Body of pancreas (tissue), 4 donors: Measurements from ENCODE around the gene PSMD3. TPM values are rescaled to one million over a fixed set of nuclear protein-coding genes. Genes with fewer than 3 reads are reported as not detected.

Source experiments
- ATAC-seq: fragments of 150-250 bp; one replicate; pipeline ENCODE4 v1.9.1; 2016
- DNase-seq, 4 donors: peaks; one replicate each; pipeline ENCODE4 v3.0.0-alpha.2; 2019
- H3K27ac ChIP-seq, 4 donors: fragments of 200-600 bp; sonication (generic); 1 replicate in 3 of 4; 2 replicates in 1 of 4; pipeline versions ENCODE4 v1.5.1 to v1.6.1; 2016 to 2019; ENCODE audit warnings: mild to moderate bottlenecking in 1 of 4, mixed read lengths in 1 of 4, moderate library complexity in 1 of 4
- H3K27me3 ChIP-seq, 2 donors: fragments of 200-600 bp; sonication (generic); one replicate each; pipeline ENCODE4 v1.6.0; 2016; ENCODE audit warnings: mild to moderate bottlenecking in 1 of 2
- H3K36me3 ChIP-seq, 2 donors: fragments of 200-600 bp; sonication (generic); replicated peaks in 1 of 2; 2 replicates each; pipeline ENCODE4 v1.5.1; 2016; ENCODE audit warnings: low read depth in 2 of 2; ENCODE audit not compliant: insufficient read depth in 1 of 2
- H3K4me1 ChIP-seq: fragments of 200-600 bp; sonication (generic); one replicate; pipeline ENCODE4 v1.6.0; 2016
- H3K4me3 ChIP-seq, 2 donors: fragments of 200-600 bp; sonication (generic); 1 replicate in 1 of 2; 2 replicates in 1 of 2; pipeline ENCODE4 v1.5.1; 2016 to 2019
- H3K9me3 ChIP-seq, 3 donors: fragments of 200-600 bp; sonication (generic); 1 replicate in 2 of 3; 2 replicates in 1 of 3; pipeline ENCODE4 v1.5.1; 2016
- CTCF ChIP-seq, 7 experiments: fragments of 450-650 bp in 4 of 7; fragments of 200-600 bp in 3 of 7; sonication (generic) in 3 of 7; IDR thresholded peaks; one replicate each; pipeline ENCODE4 v1.5.1; 2016 to 2019; ENCODE audit warnings: antibody characterized with exemption in 7 of 7
- POLR2A ChIP-seq, 3 donors: fragments of 450-650 bp; IDR thresholded peaks; one replicate each; pipeline ENCODE4 v1.6.1; 2016; ENCODE audit warnings: antibody characterized with exemption in 3 of 3, mild to moderate bottlenecking in 2 of 3
- WGBS, 2 donors: methylation state at CpG; one replicate each; pipeline ENCODE4 v1.1.5; 2017; 5-methylcytosine and 5-hydroxymethylcytosine counted together
- intact Hi-C: fragments of 100-400 bp; cut with DNase I; formaldehyde crosslinking; loops from one replicate; pipeline ENCODE4 v1.15.1; 2023
- total RNA-seq, 2 donors: library from RNA; depleted of rRNA; stranded (reverse); fragments of >200 nt; gene quantifications; one replicate each; pipeline ENCODE4 v1.1.0, GENCODE V29; 2016

PSMD3 gene
- total RNA-seq, 2 donors from 2014 or later: 39.6 to 40.2 TPM

GRCh38 chr17:40024901-40025300, 44.3 kb downstream of the PSMD3 start:
- DNase-seq: no peak
- H3K4me3 ChIP-seq: no peak overlapping the region
- no peak for TF ChIP-seq POLR2A (IDR thresholded peaks at IDR 0.05)
- no peak for TF ChIP-seq CTCF (IDR thresholded peaks at IDR 0.05)
- H3K36me3 ChIP-seq: peaks cover 0 to 28% of the 10 kb centered on the region in 2 donors
- H3K27ac ChIP-seq: no peak overlapping the region
- H3K4me1 ChIP-seq: peaks cover 27% of the 10 kb centered on the region
- no peak for ATAC-seq
- H3K27me3 ChIP-seq: no peaks in the 10 kb centered on the region
- intact Hi-C loops: no loop called here
- 96 to 100% methylated on average over 5 to 8 of the region's 8 CpGs for WGBS, 2 donors
- H3K9me3 ChIP-seq: no peaks in the 10 kb centered on the region

GRCh38 chr17:40025559-40025958, 45.0 kb downstream of the PSMD3 start:
- no peak for ATAC-seq
- DNase-seq: no peak
- intact Hi-C loops: no loop called here
- peaks cover 33% of the 10 kb centered on the region for H3K4me1 ChIP-seq
- WGBS, 2 donors: 85 to 93% methylated on average over 2 of the region's 2 CpGs
- no peak for TF ChIP-seq POLR2A (IDR thresholded peaks at IDR 0.05)
- no peak for TF ChIP-seq CTCF (IDR thresholded peaks at IDR 0.05)
- peaks cover 0 to 28% of the 10 kb centered on the region in 2 donors for H3K36me3 ChIP-seq
- no peak overlapping the region for H3K27ac ChIP-seq
- H3K9me3 ChIP-seq: no peaks in the 10 kb centered on the region
- H3K27me3 ChIP-seq: no peaks in the 10 kb centered on the region
- H3K4me3 ChIP-seq: no peak overlapping the region

GRCh38 chr17:40025991-40026815, 45.6 kb downstream of the PSMD3 start:
- H3K4me3 ChIP-seq: no peak overlapping the region
- H3K4me1 ChIP-seq: peaks cover 40% of the 10 kb centered on the region
- no peak overlapping the region for H3K27ac ChIP-seq
- no peak for DNase-seq
- WGBS, 2 donors: 74 to 78% methylated on average over 20 to 22 of the region's 22 CpGs
- H3K9me3 ChIP-seq: no peaks in the 10 kb centered on the region
- TF ChIP-seq POLR2A (IDR thresholded peaks at IDR 0.05): no peak
- no peak for TF ChIP-seq CTCF (IDR thresholded peaks at IDR 0.05)
- H3K36me3 ChIP-seq: peaks cover 0 to 28% of the 10 kb centered on the region in 2 donors
- no peak for ATAC-seq
- H3K27me3 ChIP-seq: no peaks in the 10 kb centered on the region
- intact Hi-C loops: no loop called here

GRCh38 chr17:40026816-40027613, 46.4 kb downstream of the PSMD3 start:
- intact Hi-C loops: no loop called here
- Histone ChIP-seq H3K27me3 (no peaks in the 10 kb centered on the region), H3K4me1 (peaks cover 48% of the 10 kb centered on the region), H3K36me3 (peaks cover 0 to 26% of the 10 kb centered on the region in 2 donors), H3K4me3 (no peak overlapping the region), H3K27ac (no peak overlapping the region), H3K9me3 (no peaks in the 10 kb centered on the region)
- TF ChIP-seq CTCF (IDR thresholded peaks at IDR 0.05) (peak; percentile 83 to 95 (median 88)), POLR2A (IDR thresholded peaks at IDR 0.05) (no peak)
- ATAC-seq (peak; percentile 83), DNase-seq (peak; percentile 83 to 88 (median 84))
- 13 to 27% methylated on average over 15 to 33 of the region's 33 CpGs for WGBS, 2 donors
